Thyroid gland (tissue), 4 donors: ENCODE measurements around the gene CSMD2. TPM values are rescaled to one million over a fixed set of nuclear protein-coding genes. Genes with fewer than 3 reads are reported as not detected.

ENCODE experiments used
- DNase-seq, 2 donors: peaks; one replicate each; pipeline ENCODE4 v3.0.0-alpha.2; 2019
- H3K27ac ChIP-seq, 3 donors: fragments of 200-600 bp; sonication (generic); 1 replicate in 2 of 3; 2 replicates in 1 of 3; pipeline ENCODE4 v1.5.1; 2016 to 2019; ENCODE audit warnings: mild to moderate bottlenecking in 1 of 3, moderate library complexity in 1 of 3
- H3K27me3 ChIP-seq: fragments of 200-600 bp; sonication (generic); one replicate; pipeline ENCODE4 v1.5.1; 2019
- H3K36me3 ChIP-seq, 2 donors: fragments of 200-600 bp; sonication (generic); one replicate each; pipeline ENCODE4 v1.5.1; 2016 to 2019
- H3K4me1 ChIP-seq, 2 donors: fragments of 200-600 bp; sonication (generic); one replicate each; pipeline ENCODE4 v1.5.1; 2017 to 2019
- H3K4me3 ChIP-seq, 3 donors: fragments of 200-600 bp; sonication (generic); replicated peaks in 1 of 3; 1 replicate in 2 of 3; 2 replicates in 1 of 3; pipeline ENCODE4 v1.5.1; 2016; ENCODE audit warnings: mild to moderate bottlenecking in 1 of 3
- H3K9me3 ChIP-seq: fragments of 200-600 bp; sonication (generic); one replicate; pipeline ENCODE4 v1.5.1; 2017
- CTCF ChIP-seq, 6 experiments: fragments of 200-600 bp in 3 of 6; fragments of 450-650 bp in 3 of 6; sonication (generic) in 3 of 6; IDR thresholded peaks; one replicate each; pipeline ENCODE4 v1.5.1; 2016 to 2019; ENCODE audit warnings: antibody characterized with exemption in 6 of 6, mild to moderate bottlenecking in 2 of 6, inconsistent platforms in 1 of 6, moderate library complexity in 1 of 6
- POLR2A ChIP-seq, 2 donors: fragments of 450-650 bp; IDR thresholded peaks; one replicate each; pipeline ENCODE4 v1.6.1; 2017; ENCODE audit warnings: antibody characterized with exemption in 2 of 2, mild to moderate bottlenecking in 2 of 2, moderate library complexity in 1 of 2
- WGBS, 2 donors: methylation state at CpG; one replicate each; pipeline ENCODE4 v1.1.5; 2017; 5-methylcytosine and 5-hydroxymethylcytosine counted together
- intact Hi-C: fragments of 100-400 bp; cut with DNase I; formaldehyde crosslinking; loops from one replicate; pipeline ENCODE4 v1.15.1; 2023
- total RNA-seq, 4 donors: library from RNA; depleted of rRNA; stranded (reverse); fragments of >200 nt; gene quantifications; one replicate each; pipeline ENCODE4 v1.2.3, GENCODE V29; 2016

The CSMD2 gene
- total RNA-seq, 4 donors from 2014 or later = 0.10 to 0.45 (median 0.13) TPM; not detected in 1

- Histone ChIP-seq H3K9me3 (no peaks in the 10 kb centered on the region), H3K4me1 (no peaks in the 10 kb centered on the region), H3K4me3 (no peak overlapping the region), H3K27me3 (no peaks in the 10 kb centered on the region), H3K36me3 (no peaks in the 10 kb centered on the region), H3K27ac (no peak overlapping the region)
- intact Hi-C loops = no loop called here
- no peak for DNase-seq
- TF ChIP-seq POLR2A (IDR thresholded peaks at IDR 0.05) = no peak
- no peak for TF ChIP-seq CTCF (IDR thresholded peaks at IDR 0.05)
- WGBS, 2 donors = 60 to 72% methylated on average over 2 of the region's 2 CpGs
Measured at GRCh38 chr1:33914531-33914930, 250.5 kb downstream of the CSMD2 start.

DNA sequence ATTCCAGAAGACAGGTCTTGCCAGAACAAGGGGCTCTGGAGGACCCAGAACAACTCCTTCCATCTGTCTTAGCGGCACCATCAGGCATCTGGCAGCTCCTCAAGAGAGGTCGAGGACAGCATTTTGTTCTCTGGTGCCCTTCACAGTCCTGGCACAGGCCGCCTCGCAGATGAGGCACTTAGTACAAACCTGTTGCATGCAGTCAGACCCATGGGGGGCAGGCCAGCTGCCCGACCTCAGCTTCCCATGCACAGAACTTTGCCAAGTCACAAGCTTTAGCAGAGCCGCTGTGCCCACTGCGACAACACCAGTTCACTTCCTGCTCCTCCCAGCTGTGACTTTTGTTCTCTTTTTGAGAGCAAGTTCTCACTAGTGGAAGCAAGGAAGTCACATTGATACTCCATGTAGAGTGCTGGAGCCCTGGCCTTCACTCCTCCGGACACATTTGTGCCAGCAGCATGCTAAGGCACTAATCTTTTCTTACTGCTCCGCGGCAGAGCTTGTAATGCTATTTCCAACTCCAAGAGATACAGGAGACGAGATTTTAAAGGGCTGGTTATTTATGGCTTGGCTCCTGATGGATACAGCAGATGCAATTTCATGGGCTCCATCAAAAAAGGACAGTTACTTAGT, 256.6 kb downstream of the CSMD2 start:
- DNase-seq = no peak
- Histone ChIP-seq H3K4me1 (no peaks in the 10 kb centered on the region), H3K9me3 (no peaks in the 10 kb centered on the region), H3K27ac (no peak overlapping the region), H3K36me3 (no peaks in the 10 kb centered on the region), H3K4me3 (no peak overlapping the region), H3K27me3 (no peaks in the 10 kb centered on the region)
- WGBS, 2 donors = 70 to 78% methylated on average over 11 of the region's 11 CpGs
- intact Hi-C loops = no loop called here
- TF ChIP-seq POLR2A (IDR thresholded peaks at IDR 0.05) = no peak
- TF ChIP-seq CTCF (IDR thresholded peaks at IDR 0.05) = no peak

DNA sequence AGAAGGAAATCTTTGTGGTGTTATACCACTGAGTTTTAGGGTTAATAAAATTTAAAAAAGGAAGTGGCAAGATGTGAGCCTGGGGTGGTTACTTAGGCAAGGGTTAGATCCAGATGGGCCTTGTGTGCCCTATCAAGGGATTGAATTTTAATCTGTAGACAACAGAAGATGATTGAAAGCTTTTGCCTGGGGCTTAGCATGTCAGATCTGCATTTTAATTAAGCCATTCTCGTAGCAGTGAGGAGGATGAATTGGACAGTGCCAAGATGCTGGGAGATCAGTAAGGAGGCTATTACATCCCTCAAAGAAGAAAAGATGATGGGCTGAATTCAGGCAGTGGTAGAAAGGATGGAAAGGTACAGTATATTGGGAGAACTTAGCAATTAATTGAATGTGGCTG, 258.9 kb downstream of the CSMD2 start:
- Histone ChIP-seq H3K9me3 (no peaks in the 10 kb centered on the region), H3K4me3 (no peak overlapping the region), H3K27ac (no peak overlapping the region), H3K36me3 (no peaks in the 10 kb centered on the region), H3K27me3 (no peaks in the 10 kb centered on the region), H3K4me1 (no peaks in the 10 kb centered on the region)
- TF ChIP-seq CTCF (IDR thresholded peaks at IDR 0.05) (no peak), POLR2A (IDR thresholded peaks at IDR 0.05) (no peak)
- intact Hi-C loops = no loop called here
- DNase-seq = no peak
- WGBS, 2 donors = 72 to 73% methylated on average over 1 of the region's 1 CpG

DNA sequence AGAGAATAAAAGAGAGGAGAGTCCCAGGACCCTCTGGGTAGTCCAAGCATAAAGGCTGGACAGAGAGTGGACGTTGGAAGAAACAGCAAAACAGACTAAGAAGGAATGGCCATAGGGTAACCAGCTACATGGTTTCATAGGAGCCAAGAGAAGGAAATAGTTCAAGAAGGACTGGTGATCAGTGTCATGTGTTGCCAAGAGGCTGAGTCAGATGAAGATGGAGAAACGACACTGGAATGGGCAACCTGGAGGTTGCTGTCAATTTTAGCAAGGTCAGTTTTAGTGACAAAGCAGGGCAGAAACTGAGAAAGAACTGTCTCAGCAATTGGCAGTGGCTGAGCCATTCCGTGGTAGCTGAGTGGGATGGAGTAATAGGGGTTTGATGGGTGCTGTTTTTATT, 259.8 kb downstream of the CSMD2 start:
- Histone ChIP-seq H3K4me1 (no peaks in the 10 kb centered on the region), H3K27ac (no peak overlapping the region), H3K27me3 (no peaks in the 10 kb centered on the region), H3K4me3 (no peak overlapping the region), H3K36me3 (no peaks in the 10 kb centered on the region), H3K9me3 (no peaks in the 10 kb centered on the region)
- no peak for DNase-seq
- intact Hi-C loops = no loop called here
- TF ChIP-seq POLR2A (IDR thresholded peaks at IDR 0.05) = no peak
- WGBS, 2 donors = 70 to 76% methylated on average over 3 of the region's 3 CpGs

- 15 to 20% methylated on average over 2 of the region's 2 CpGs for WGBS, 2 donors
- no peak overlapping the region for H3K4me3 ChIP-seq
- H3K27me3 ChIP-seq = no peaks in the 10 kb centered on the region
- intact Hi-C loops = no loop called here
- H3K36me3 ChIP-seq = no peaks in the 10 kb centered on the region
- H3K27ac ChIP-seq = no peak overlapping the region
- TF ChIP-seq CTCF (IDR thresholded peaks at IDR 0.05) (no peak), POLR2A (IDR thresholded peaks at IDR 0.05) (no peak)
- DNase-seq = no peak
- H3K9me3 ChIP-seq = no peaks in the 10 kb centered on the region
- H3K4me1 ChIP-seq = no peaks in the 10 kb centered on the region
Measured at GRCh38 chr1:33903210-33903589, 261.8 kb downstream of the CSMD2 start.
